HG03378 (cell line): ENCODE results near the gene ABLIM2.

Source experiments
- ATAC-seq: cut with Tn5 transposase; IDR thresholded peaks from one replicate; pipeline ENCODE4 v1.9.1; 2021; ENCODE audit warnings: mild to moderate bottlenecking, moderate library complexity; ENCODE audit not compliant: unreplicated experiment

Gene ABLIM2

DNA sequence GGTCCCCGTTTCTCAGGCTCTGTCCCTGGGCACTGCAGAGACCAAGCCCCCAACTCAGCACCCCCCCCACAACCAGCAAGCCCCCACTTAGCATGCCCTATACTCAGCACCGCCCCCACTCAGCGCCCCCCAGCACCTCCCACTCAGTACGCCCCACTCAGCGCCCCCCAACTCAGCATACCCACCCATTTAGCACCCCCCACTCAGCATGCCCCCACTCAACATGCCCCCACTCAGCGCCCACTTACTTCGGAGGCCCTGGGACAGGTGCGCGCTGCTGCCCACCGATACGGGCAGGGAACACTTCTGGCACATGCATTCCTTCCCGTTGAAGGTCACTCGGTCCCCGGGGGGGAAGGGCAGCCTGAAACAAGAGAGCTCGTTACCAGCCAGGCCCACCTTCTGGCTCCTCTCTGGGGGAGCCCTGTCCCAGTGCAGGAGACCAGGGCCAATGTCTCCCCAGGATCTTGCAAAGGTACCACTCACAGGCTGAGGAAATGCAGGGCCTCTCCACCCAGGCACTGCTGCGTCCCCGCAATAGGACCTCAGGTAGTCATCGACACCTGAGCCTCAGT, 70.6 kb downstream of the ABLIM2 start:
- ATAC-seq = no peak

DNA sequence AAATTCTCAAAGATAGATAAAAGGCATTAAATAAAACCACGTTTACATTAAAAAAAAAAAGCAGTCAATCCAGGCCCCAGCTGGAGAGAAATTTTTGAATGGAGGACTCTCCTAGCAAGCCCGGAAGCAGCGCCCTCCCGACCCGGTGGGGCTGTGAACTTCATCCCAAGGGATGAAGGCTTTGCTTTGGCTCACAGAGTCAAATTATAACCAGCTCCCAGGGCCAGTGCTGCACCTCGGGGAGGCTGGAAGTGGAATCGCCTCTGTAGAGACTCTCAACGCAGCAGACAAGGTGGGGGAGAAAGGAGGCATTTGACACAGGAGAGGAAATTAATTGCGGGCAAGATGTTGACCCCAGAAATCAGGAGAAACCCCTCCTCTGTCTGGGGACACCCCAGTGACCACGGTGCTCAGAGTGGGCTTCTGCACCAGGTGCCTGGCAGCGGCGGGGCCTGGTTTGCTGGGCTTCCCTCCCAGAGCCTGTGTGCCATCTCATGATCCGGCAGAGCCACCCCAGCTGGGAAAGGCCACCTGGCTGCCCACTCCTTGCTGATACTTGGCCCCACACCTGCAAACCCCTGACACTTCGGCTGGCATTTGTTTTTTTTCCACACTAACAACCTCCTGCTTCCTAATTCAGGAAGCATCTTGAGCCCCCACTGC, 71.7 kb downstream of the ABLIM2 start:
- ATAC-seq = no peak

DNA sequence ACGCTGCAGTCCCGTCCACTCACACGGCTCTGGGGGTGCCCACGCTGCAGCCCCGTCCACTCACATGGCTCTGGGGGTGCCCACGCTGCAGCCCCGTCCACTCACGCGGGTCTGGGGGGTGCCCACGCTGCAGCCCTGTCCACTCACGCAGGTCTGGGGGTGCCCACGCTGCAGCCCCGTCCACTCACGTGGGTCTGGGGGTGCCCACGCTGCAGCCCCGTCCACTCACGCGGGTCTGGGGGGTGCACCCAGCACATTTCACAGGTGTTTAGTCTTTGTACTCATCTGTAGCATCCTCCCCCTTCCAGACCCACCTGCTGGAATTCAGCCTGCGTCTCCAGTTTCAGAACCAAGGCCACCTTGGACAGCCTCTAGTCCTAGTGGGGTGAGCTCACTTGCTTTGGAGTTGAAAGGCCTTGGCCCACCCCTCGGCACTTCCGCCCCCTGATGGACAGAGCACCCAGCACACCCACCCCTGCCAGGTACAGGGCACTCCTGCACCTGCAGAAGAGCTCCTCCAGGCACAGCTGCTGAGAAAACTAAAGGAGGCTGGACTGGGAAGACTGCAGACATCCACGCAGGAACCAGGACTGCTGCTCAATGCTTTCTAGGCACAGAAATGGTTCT, 73.0 kb downstream of the ABLIM2 start:
- ATAC-seq = no peak

DNA sequence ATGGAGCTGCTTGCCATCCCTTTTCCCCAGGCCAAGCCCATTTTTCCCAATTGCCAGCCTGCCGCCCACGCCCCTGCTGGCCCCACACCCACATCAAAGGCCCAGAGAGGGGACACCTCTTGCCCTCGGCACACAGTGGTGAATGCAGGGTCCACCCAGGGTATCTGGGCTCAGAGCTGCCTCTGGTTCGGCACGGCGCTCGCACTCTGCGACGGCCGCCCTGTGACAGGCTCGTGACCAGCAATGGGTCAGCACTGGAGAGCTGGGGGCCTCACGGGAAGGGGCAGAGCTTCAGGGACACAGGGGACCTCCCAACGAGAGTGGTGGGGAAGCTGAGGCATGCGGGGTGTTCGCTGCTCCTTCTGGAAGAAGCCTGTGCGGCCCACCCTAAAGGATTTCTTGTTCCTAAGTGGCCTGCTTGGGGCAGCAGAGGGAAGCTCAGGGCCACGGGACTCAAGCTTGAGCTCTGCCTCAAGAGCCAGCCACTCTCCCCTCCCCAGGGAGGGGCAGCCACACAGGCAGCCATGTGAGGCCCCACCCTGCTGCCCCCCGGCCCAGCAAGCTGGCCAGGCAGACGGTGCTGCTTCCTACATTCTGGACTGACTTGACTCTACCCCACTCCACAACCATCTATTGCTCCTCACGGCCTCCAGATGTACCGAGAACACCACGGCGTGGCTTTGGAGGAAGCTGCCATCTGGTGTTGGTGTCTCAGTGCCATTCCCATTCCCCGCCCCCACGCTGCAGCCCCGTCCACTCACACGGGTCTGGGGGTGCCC, 73.7 kb downstream of the ABLIM2 start:
- no peak for ATAC-seq

DNA sequence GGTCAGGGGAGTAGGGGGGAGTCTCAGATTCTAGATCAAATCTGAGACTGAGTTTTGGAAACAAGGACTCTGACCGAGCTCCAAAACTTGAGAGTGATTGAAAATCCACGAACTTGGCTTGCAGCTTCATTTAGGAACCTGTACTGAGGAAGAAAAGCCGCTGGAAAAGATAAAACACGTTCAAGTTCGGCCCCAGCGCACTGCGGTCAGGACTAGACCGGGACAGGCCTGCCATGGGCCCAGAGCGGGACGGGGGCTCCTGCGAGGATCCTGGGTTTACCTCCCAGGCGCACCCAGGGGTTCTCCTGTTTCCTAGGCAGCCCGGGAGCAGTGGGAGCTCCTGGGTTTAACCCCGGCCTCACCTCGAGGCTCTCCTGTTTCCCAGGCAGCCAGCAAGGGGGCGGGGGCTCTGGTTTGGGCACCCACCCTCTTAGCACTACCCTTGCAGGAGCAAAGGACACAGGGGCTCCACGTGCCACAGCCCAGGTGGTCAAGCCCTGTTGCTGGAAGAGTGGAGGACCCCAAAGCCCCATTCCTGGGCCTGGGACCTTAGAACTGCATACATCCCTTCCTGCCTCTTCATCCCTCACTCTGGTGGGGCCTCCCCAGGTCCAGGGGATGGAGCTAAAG, 74.5 kb downstream of the ABLIM2 start:
- no peak for ATAC-seq

DNA sequence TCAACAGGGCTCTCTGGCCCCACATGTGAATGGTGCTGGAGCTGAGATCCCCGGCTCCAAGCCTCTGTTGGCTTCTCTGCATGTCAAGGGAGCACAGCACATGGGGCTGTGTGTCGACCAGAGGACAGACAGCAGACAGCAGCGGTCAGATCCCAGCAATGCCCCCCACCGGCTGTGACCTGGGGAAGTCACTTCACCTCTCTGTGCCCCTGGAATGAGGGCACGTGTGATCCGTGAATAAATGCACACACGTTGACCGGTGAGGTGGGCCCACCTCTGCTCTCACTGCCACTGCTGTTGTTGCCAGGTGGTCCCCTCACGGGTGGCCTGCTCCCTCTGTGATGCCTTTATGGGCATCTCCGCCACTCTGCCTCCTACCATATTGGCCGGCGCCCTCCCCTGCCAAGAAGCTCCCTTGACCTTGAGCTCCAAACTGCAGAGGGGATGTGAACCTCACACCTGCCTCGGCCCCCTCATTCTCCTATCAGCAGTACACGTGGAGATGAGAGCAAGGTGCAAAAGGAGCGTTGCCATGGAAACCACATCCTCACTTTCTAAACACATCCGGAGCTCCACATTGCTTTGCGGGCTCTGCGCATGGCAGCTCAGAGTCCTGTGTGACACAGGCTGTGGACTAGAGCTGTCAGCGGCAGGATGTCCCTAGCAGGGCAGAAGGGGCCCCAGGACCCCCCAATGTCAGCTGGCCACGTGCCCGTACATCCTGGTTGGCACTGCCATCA, 75.4 kb downstream of the ABLIM2 start:
- ATAC-seq = no peak

DNA sequence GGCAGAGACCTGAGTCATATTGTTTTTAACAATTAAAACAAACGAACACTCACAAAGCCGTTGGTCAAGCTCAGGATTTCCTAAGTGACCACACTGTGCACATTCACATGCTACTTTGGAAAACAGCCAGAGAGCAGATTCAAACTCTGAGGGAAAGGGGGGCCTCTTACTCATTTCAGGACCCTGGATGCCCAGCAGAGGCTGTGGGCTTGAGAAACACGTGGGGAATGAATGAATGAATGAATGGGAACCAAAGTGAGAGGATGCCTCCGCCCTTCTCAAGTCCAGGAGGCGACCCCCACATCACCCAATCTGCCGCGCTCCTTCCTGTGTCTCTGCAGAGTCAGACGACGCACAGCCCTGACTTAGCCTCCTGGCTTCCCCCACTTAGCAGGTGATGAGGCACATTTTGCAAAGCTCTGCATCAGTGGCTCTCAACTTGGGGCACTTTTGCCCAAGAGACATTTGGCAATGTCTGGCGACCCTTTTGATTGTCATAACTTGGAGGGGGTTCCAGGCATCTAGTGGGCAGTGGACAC, 76.0 kb downstream of the ABLIM2 start:
- ATAC-seq = no peak

DNA sequence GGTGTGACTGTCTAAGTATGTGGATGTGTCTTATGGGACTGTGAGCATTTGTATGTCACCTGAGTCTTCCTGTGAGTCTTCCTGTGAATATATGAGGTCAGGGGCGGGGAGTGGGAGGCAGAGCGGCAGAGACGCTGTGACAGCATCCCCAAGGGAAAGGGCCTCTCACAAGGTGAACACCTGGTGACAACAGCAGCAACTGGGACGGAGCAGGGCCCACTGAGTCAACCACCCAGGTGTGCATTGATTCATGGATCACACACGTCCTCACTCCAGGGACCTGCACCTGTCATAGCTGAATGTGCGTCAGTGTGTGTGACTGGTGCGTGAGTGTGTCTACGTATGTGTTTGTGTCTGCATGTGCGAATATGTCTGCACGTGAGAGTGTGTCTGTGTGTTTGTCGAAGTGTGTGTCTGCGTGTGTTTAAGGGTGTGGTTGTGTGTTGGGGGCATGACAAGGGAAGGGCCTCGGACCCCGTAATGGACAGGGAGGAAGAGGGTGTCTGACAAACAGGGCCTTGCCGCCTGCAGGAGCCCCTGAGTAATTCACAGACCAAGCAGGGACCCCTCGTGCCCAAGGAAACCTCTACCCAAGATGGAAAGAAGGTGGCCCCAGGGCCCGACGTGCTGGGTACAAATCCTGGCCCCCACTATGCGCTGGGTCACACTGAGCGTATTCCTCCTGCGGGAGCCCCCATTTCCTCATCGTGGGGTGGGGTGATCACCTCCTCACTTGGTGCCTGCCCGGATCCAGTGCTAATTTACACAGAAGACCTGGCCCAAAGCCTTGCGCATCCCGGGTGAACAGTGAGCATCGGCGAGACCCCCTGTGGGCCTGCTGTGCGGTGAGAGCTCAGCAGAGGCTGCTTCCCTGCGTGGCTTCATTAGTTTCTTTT, 76.7 kb downstream of the ABLIM2 start:
- no peak for ATAC-seq

DNA sequence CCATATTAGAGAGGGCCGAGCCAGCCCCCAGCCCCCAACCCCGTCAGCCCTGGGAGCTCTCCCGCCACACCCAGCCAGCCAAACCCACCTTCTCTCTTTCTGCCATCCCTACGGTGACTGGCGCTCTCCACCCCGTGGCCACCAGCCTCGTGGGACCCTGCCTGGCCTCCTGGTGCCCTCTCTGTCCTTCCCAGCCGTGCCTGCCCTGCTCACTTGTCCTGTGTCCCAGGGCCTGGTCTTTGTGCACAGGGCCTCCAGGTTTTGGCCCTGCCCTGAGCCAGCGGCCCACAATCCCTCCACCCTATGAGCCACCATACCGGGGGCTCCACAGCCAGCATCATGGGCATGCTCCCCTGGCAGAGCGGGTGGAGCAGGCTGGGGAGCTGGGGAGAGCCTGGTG, 77.4 kb downstream of the ABLIM2 start:
- no peak for ATAC-seq

DNA sequence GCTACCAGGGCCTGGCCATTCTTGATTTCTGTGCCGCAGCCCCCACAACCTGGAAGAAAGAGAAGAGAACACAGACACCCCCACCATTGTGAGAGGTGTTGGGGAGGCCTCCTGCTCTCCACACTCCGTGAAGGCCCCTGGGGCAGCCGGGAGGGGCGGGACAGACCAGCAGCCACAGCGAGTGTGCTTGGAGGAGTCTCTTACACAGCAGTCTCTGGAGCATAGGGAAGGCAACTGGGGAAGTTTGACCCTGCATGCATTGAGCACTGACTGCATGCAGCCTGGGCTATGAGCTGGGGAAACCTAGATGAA, 77.9 kb downstream of the ABLIM2 start:
- no peak for ATAC-seq

DNA sequence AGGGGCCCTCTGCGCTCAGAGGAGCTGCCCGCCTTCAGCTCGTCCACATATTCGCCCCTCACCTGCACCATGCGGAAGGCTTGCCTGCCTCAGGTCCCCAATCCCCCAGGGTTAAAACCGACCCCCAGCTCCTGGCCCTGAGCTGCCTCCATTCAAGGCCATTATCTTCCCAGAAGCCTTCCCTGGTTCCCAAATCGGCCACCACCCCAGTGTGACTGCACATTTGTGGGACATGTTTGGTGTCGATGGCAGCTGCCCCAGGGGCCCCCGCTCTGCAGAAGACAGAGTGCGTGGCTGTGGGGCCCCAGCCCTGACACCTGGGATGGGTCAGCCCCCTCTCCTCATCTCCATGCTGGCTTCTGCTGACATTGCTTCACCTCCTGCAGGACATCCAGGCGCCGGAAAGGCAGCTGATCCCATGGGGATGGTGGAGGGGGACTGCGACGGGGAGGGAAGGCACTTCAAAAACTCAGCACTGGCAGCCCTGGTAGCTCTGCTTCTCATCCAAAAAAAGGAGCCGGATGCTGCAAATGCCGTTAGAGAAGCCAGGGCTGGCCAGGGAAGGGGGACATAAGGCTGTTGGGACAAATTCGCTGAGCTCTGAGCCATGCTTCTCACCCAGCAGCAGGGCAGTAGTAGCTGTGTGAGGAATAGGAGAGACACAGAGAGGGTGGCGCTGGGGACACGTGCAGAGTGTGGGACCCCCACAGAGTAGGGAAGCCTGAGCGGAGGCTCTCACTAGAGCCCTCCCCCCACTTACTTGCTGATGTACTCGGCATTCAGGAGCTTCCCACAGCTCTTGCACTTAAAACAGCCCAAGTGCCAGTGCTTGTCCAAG, 78.5 kb downstream of the ABLIM2 start:
- ATAC-seq = no peak

DNA sequence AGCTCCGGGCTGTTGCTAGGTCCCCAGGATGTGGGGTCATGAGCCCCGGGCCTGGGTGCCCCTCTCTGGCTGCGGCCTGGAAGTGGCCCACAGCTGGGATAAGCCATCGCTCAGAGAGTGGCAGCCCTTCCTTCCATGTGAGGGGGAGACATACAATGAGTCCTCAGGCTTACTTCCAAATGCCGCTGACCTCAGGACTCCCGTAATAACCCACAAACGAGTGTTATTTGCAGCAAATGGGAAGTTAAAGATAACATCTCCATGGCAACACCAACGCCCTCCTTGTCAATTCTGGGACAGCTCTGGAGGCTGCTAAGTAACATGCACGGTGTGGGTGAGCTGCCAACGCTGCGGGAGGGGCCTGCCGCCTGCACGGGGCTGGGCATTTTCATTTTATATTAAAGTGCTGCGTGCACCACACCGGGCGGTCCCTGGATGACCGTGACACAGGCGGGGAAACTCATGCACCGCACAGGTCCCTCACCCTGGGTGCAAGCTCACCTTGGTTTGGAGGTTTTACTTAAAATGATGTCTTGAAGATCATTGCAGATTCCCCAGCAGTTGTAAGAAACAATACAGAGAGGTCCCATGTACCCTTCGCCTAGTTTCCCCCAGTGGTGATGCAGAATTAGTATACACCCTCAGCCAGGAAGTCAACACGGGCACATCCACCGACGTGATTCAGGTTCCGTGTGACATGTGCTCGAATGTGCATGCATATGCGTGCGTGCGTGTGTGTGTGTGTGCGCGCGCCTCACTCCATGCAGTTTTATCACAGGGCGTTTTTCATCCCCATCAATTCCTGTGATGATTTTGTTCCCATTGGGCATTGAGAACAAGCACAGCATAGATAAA, 79.4 kb downstream of the ABLIM2 start:
- ATAC-seq = no peak

DNA sequence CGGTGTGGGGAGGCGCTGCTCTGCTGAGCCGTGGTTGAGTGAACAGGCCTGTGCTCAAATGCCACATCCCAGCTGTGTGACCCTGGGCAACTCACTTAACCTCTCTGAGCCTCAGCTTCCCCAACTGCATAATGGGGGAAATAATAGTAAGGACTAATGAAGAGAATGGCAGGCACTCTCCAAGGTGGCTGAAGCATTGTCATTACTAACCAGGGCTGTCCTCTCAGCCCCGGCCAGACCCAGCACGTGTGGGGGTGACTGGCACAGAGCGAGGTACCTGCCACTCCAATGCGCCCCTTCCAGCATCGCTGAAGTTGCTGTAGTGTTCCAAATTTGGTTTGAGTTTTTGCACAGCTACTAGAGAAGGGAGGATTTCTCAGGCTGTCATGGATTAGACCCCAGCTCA, 80.0 kb downstream of the ABLIM2 start:
- no peak for ATAC-seq

DNA sequence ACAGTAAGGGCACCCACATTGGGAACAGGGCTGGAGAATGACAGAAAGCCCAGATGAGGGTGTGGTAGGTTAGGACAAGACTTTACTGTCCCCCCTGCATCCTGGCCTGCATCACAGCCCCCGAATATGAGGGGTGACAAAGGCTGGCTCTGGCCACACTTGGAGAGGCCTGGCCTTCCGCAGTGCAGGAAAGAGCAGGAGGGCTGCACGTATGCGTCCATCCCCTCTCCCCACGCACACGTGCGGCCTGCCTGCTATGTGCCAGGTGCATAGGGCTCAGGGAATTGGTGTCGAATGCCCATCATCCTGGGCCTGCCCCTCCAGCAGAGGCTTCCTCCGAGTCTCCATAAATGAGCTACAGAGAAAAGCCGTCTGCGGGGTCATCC, 80.5 kb downstream of the ABLIM2 start:
- ATAC-seq = no peak

DNA sequence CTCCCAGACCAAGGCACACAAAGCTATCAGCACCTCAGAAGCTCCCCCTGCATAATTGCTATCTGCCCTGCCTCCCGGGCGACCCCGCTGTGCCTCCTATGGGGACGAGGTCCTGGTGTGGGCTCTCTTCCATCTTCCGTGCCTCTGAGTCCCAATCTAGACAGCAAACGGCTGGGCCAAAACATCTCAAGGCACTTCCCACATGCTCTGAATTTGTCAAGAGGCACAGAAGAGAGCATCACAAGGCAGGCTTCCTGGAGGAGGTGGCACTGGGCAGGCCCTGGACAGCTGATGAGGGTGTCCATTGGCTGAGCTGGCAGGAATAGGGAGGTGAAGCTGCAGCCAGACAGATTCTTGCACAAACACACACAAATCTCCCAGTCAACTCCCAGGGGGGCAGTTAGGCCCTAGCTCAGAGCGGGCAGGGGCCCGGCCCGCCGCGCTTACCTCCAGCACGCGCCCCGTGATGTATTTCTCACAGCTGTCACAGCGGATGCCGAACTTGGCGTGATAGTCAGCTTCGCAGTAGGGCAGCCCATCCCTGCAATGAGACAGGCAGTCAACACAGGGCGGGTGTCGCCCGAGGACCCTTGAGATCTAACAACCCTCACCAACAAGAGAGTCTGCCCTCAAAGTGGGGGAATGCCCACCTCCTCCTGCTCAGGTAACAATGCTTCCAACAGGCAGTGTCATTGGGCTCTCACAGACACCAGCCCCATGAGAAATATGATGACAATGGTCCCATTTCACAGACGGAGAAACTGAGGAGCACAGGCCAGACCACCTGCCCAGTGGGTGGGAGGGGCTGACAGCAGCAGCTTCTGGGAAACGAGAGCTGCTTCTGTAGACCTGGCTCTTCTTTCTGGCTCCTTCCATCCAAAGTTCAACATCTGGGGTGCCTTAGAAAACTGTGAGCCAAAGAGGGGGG, 81.2 kb downstream of the ABLIM2 start:
- ATAC-seq = no peak

DNA sequence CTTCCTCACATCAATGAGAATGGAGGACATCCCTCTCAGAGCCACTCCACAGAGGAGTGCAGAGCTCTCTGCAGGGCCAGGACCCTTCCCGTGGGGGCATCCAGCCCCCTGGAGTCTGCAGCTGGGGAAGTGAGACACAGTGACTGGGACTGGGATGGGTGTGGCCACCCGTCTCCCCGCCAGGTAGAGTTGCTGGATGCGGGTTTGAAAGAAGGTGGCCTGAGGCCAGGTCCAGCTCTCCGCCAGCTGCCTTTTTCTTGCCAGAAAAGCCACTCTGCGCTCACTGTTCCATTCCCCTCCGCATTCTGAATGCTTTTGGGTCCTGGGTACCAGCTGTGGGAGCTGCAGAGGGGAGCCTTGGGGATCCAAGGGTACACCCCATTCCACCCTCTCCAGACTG, 82.6 kb downstream of the ABLIM2 start:
- no peak for ATAC-seq
